GM12891 (cell line): ENCODE results near the gene NGEF.

Experiments
- POLR2A ChIP-seq: IDR thresholded peaks from 2 replicates; pipeline ENCODE4 v1.6.1; 2011; ENCODE audit warnings: low read depth, low read length, control low read depth
- POLR2AphosphoS5 ChIP-seq: IDR thresholded peaks from 2 replicates; pipeline ENCODE4 v1.6.1; 2011; ENCODE audit warnings: low read depth, low read length, control low read depth
- POU2F2 ChIP-seq: IDR thresholded peaks from 2 replicates; pipeline ENCODE4 v1.6.1; 2011; ENCODE audit warnings: low read depth, mild to moderate bottlenecking, control low read depth, low read length, moderate library complexity
- SPI1 ChIP-seq: IDR thresholded peaks from 2 replicates; pipeline ENCODE4 v1.6.1; 2011; ENCODE audit warnings: low read depth, low read length, control low read depth
- TAF1 ChIP-seq: IDR thresholded peaks from 2 replicates; pipeline ENCODE4 v1.6.1; 2011; ENCODE audit warnings: low read depth, low read length, control low read depth

GRCh38 chr2:232890536-232890895, 122.5 kb downstream of the NGEF start:
- TF ChIP-seq POU2F2, result no peak
- TF ChIP-seq POLR2A, result no peak
- TF ChIP-seq TAF1, result no peak
- no peak for TF ChIP-seq POLR2AphosphoS5
- no peak for TF ChIP-seq SPI1
